Measurements from ENCODE around the gene SMIM20.

- TF ChIP-seq CTCF (IDR thresholded peaks at IDR 0.05; ENCODE audit: low read length) (no peak), EZH2 (optimal IDR thresholded peaks at IDR 0.05; ENCODE audit: low read depth, low read length) (no peak)
Measured at GRCh38 chr4:25881193-25881592, 32.8 kb upstream of the SMIM20 start.

Measured in MM.1S (cell line).